K562 (cell line): Measurements from ENCODE around the gene PANK2. TPM values are rescaled to one million over a fixed set of nuclear protein-coding genes. Genes with fewer than 3 reads are reported as not detected.

Experiments used
- CBX8 ChIP-seq: fragments of 200-600 bp; sonication (generic); IDR thresholded peaks from 2 replicates; pipeline ENCODE4 v1.6.1; 2012; ENCODE audit warnings: borderline replicate concordance, mixed run types, low read depth, mild to moderate bottlenecking, moderate library complexity, mixed read lengths, low read length, control low read depth, inconsistent platforms; ENCODE audit not compliant: poor library complexity, severe bottlenecking; ENCODE audit errors: extremely low read depth
- CC2D1A ChIP-seq: fragments of 450-650 bp; IDR thresholded peaks from 2 replicates; pipeline ENCODE4 v1.6.1; 2017; ENCODE audit warnings: mild to moderate bottlenecking
- EWSR1 ChIP-seq: fragments of 450-650 bp; IDR thresholded peaks from 2 replicates; pipeline ENCODE4 v1.6.1; 2018; ENCODE audit warnings: borderline replicate concordance, mild to moderate bottlenecking, low read depth, moderate library complexity; ENCODE audit not compliant: partially characterized antibody
- FOXA3 ChIP-seq, 2 experiments: fragments of 450-650 bp in 1 of 2; sonication (generic) in 1 of 2; formaldehyde crosslinking; IDR thresholded peaks in 1 of 2; conservative IDR thresholded peaks in 1 of 2; 2 replicates each; pipeline versions ENCODE4 v1.4.0 to v1.8.0; 2020 to 2022; ENCODE audit warnings: mild to moderate bottlenecking in 2 of 2, missing genetic modification reagents in 1 of 2
- HDAC2 ChIP-seq: fragments of 450-650 bp; IDR thresholded peaks from 2 replicates; pipeline ENCODE4 v1.6.1; 2016; ENCODE audit warnings: mild to moderate bottlenecking
- KLF13 ChIP-seq: fragments of 450-650 bp; IDR thresholded peaks from 2 replicates; pipeline ENCODE4 v1.6.1; 2016; ENCODE audit warnings: missing genetic modification characterization, low read depth, mild to moderate bottlenecking, missing compliant biosample characterization, moderate library complexity, borderline replicate concordance
- MYBL2 ChIP-seq, 2 experiments: fragments of 450-650 bp in 1 of 2; sonication (generic) in 1 of 2; formaldehyde crosslinking in 1 of 2; IDR thresholded peaks; 2 replicates each; pipeline versions ENCODE4 v1.6.1 to v1.8.1; 2017 to 2022; ENCODE audit warnings: borderline replicate concordance in 1 of 2, inconsistent platforms in 1 of 2, low read depth in 1 of 2, mild to moderate bottlenecking in 1 of 2, missing genetic modification reagents in 1 of 2, moderate library complexity in 1 of 2
- SNRNP70 ChIP-seq: fragments of 200-400 bp; formaldehyde crosslinking; optimal IDR thresholded peaks from 2 replicates; pipeline ENCODE3; 2017; ENCODE audit warnings: low read depth, low read length
- ZNF174 ChIP-seq: fragments of 250-450 bp; sonication (Bioruptor Pico); IDR thresholded peaks from 2 replicates; pipeline ENCODE4 v1.4.0; 2020; ENCODE audit warnings: mild to moderate bottlenecking
- ZNF239 ChIP-seq: fragments of 250-450 bp; sonication (Bioruptor Pico); IDR thresholded peaks from 2 replicates; pipeline ENCODE4 v1.4.0; 2020; ENCODE audit warnings: mild to moderate bottlenecking
- polyA plus RNA-seq, 8 experiments: library from polyadenylated mRNA; depleted of rRNA in 4 of 8; stranded (reverse) in 5 of 8; unstranded in 3 of 8; fragments of >200 nt; fragmentation: Nextera tagmentation in 2 of 8; fragmentation: Illumina TruSeq in 1 of 8; extraction: Ambion mirVana in 2 of 8; extraction: Trizol in 1 of 8; gene quantifications; 2 replicates each; pipeline versions ENCODE4 v1.2.1 to v1.2.3, GENCODE V29; 2011 to 2014; ENCODE audit warnings: inconsistent platforms in 1 of 8, missing spikeins in 1 of 8
- total RNA-seq, 7 experiments: library from RNA; depleted of rRNA in 6 of 7; stranded (reverse); fragments of >200 nt in 6 of 7; fragmentation: Illumina TruSeq in 2 of 7; extraction: Trizol in 2 of 7; gene quantifications; 2 replicates each; pipeline versions ENCODE4 v1.2.1 to v1.2.3, GENCODE V29; 2011 to 2021; ENCODE audit warnings: low replicate concordance in 1 of 7
- TF ChIP-seq, protein P1 (sequence below): sonication (generic); IDR thresholded peaks from 2 replicates; pipeline ENCODE4 v1.6.1; 2016
- TF ChIP-seq, protein P2 (sequence below): fragments of 450-650 bp; formaldehyde crosslinking; IDR thresholded peaks from 2 replicates; pipeline ENCODE4 v1.4.0; 2022; ENCODE audit warnings: missing genetic modification characterization
- TF ChIP-seq, protein P3 (sequence below): sonication (generic); formaldehyde crosslinking; IDR thresholded peaks from 2 replicates; pipeline ENCODE4 v1.8.0; 2022; ENCODE audit warnings: missing genetic modification reagents, mild to moderate bottlenecking, borderline replicate concordance
- TF ChIP-seq, protein P4 (sequence below), 2 experiments: fragments of 450-650 bp; conservative IDR thresholded peaks; 2 replicates each; pipeline ENCODE4 v1.6.1; 2017; ENCODE audit warnings: mild to moderate bottlenecking in 2 of 2, moderate library complexity in 2 of 2
- TF ChIP-seq, protein P5 (sequence below), 3 experiments: fragments of 200-800 bp in 1 of 3; fragments of 250-450 bp in 1 of 3; fragments of 450-650 bp in 1 of 3; sonication (Bioruptor Pico) in 1 of 3; sonication (Bioruptor generic) in 1 of 3; formaldehyde crosslinking in 1 of 3; IDR thresholded peaks; 2 replicates each; pipeline versions ENCODE4 v1.6.1 to v1.8.0; 2016 to 2022; ENCODE audit warnings: mild to moderate bottlenecking in 2 of 3, missing genetic modification characterization in 2 of 3, missing compliant biosample characterization in 1 of 3, moderate library complexity in 1 of 3

The PANK2 gene
- total and polyA plus RNA-seq, 9 of the 15 experiments (the other 6 are each of a cell fraction or from before 2014, with no cell fraction given): 14.9 to 43.5 (median 31.4) TPM

GRCh38 chr20:3846740-3847428 lies 42.3 kb upstream of the PANK2 start, which contains the start of gene MAVS (continued):
- TF ChIP-seq, protein P1, sequence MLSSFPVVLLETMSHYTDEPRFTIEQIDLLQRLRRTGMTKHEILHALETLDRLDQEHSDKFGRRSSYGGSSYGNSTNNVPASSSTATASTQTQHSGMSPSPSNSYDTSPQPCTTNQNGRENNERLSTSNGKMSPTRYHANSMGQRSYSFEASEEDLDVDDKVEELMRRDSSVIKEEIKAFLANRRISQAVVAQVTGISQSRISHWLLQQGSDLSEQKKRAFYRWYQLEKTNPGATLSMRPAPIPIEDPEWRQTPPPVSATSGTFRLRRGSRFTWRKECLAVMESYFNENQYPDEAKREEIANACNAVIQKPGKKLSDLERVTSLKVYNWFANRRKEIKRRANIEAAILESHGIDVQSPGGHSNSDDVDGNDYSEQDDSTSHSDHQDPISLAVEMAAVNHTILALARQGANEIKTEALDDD: no peak
- TF ChIP-seq EWSR1 (no peak), FOXA3 (CRISPR knock-in tag; conservative IDR thresholded peaks at IDR 0.05 in 1 of 2, IDR thresholded peaks at IDR 0.05 in 1 of 2) (no peak), SNRNP70 (no peak), CBX8 (no peak), KLF13 (tag) (no peak), ZNF174 (no peak), MYBL2 (IDR thresholded peaks at IDR 0.05; ENCODE audit: low read depth) (no peak), MYBL2 (CRISPR knock-in tag; IDR thresholded peaks at IDR 0.05; ENCODE audit: borderline replicate concordance) (no peak; the same call in 1 of the 2 replicates), ZNF239 (CRISPR knock-in tag) (no peak), HDAC2 (0 out of 2 replicates have a peak, but pooled peaks have one; percentile 14), CC2D1A (no peak)
- TF ChIP-seq, protein P2, sequence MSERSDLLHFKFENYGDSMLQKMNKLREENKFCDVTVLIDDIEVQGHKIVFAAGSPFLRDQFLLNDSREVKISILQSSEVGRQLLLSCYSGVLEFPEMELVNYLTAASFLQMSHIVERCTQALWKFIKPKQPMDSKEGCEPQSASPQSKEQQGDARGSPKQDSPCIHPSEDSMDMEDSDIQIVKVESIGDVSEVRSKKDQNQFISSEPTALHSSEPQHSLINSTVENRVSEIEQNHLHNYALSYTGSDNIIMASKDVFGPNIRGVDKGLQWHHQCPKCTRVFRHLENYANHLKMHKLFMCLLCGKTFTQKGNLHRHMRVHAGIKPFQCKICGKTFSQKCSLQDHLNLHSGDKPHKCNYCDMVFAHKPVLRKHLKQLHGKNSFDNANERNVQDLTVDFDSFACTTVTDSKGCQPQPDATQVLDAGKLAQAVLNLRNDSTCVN (CRISPR knock-in tag): no peak
- TF ChIP-seq, protein P3, sequence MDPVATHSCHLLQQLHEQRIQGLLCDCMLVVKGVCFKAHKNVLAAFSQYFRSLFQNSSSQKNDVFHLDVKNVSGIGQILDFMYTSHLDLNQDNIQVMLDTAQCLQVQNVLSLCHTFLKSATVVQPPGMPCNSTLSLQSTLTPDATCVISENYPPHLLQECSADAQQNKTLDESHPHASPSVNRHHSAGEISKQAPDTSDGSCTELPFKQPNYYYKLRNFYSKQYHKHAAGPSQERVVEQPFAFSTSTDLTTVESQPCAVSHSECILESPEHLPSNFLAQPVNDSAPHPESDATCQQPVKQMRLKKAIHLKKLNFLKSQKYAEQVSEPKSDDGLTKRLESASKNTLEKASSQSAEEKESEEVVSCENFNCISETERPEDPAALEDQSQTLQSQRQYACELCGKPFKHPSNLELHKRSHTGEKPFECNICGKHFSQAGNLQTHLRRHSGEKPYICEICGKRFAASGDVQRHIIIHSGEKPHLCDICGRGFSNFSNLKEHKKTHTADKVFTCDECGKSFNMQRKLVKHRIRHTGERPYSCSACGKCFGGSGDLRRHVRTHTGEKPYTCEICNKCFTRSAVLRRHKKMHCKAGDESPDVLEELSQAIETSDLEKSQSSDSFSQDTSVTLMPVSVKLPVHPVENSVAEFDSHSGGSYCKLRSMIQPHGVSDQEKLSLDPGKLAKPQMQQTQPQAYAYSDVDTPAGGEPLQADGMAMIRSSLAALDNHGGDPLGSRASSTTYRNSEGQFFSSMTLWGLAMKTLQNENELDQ: 0 out of 2 replicates have a peak, but pooled peaks have one; percentile 30
- TF ChIP-seq, protein P4, sequence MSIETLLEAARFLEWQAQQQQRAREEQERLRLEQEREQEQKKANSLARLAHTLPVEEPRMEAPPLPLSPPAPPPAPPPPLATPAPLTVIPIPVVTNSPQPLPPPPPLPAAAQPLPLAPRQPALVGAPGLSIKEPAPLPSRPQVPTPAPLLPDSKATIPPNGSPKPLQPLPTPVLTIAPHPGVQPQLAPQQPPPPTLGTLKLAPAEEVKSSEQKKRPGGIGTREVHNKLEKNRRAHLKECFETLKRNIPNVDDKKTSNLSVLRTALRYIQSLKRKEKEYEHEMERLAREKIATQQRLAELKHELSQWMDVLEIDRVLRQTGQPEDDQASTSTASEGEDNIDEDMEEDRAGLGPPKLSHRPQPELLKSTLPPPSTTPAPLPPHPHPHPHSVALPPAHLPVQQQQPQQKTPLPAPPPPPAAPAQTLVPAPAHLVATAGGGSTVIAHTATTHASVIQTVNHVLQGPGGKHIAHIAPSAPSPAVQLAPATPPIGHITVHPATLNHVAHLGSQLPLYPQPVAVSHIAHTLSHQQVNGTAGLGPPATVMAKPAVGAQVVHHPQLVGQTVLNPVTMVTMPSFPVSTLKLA (conservative IDR thresholded peaks at IDR 0.05): peak; percentile 56 to 83
- TF ChIP-seq, protein P5, sequence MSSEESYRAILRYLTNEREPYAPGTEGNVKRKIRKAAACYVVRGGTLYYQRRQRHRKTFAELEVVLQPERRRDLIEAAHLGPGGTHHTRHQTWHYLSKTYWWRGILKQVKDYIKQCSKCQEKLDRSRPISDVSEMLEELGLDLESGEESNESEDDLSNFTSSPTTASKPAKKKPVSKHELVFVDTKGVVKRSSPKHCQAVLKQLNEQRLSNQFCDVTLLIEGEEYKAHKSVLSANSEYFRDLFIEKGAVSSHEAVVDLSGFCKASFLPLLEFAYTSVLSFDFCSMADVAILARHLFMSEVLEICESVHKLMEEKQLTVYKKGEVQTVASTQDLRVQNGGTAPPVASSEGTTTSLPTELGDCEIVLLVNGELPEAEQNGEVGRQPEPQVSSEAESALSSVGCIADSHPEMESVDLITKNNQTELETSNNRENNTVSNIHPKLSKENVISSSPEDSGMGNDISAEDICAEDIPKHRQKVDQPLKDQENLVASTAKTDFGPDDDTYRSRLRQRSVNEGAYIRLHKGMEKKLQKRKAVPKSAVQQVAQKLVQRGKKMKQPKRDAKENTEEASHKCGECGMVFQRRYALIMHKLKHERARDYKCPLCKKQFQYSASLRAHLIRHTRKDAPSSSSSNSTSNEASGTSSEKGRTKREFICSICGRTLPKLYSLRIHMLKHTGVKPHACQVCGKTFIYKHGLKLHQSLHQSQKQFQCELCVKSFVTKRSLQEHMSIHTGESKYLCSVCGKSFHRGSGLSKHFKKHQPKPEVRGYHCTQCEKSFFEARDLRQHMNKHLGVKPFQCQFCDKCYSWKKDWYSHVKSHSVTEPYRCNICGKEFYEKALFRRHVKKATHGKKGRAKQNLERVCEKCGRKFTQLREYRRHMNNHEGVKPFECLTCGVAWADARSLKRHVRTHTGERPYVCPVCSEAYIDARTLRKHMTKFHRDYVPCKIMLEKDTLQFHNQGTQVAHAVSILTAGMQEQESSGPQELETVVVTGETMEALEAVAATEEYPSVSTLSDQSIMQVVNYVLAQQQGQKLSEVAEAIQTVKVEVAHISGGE (CRISPR knock-in tag; IDR thresholded peaks at IDR 0.05): peak in 1 of 3 experiments; percentile 39; a peak in 1 of 6 replicates
